HG02759 (cell line): ENCODE measurements around the gene NFKB2.

ENCODE experiments used
- ATAC-seq: cut with Tn5 transposase; IDR thresholded peaks from one replicate; pipeline ENCODE4 v1.9.1; 2021; ENCODE audit warnings: mild to moderate bottlenecking, moderate library complexity; ENCODE audit not compliant: unreplicated experiment

Gene NFKB2

DNA sequence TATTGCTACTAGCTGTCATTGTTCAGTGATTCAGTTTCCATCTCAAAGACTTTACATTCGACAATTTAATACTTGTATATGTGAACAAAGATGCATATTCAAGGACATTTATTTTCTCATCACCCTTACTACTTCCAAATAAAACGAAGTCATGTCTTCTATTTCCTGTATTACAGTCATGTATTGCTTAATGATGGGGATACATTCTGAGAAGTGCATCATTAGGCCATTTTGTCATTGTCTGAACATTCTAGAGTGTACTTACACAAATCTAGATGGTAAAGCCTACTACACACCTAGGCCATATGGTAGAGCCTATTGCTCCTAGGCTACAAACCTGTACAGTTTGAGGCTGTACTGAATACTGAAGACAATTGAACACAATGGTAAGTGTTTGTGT lies 49.3 kb downstream of the NFKB2 start:
- ATAC-seq: no peak

DNA sequence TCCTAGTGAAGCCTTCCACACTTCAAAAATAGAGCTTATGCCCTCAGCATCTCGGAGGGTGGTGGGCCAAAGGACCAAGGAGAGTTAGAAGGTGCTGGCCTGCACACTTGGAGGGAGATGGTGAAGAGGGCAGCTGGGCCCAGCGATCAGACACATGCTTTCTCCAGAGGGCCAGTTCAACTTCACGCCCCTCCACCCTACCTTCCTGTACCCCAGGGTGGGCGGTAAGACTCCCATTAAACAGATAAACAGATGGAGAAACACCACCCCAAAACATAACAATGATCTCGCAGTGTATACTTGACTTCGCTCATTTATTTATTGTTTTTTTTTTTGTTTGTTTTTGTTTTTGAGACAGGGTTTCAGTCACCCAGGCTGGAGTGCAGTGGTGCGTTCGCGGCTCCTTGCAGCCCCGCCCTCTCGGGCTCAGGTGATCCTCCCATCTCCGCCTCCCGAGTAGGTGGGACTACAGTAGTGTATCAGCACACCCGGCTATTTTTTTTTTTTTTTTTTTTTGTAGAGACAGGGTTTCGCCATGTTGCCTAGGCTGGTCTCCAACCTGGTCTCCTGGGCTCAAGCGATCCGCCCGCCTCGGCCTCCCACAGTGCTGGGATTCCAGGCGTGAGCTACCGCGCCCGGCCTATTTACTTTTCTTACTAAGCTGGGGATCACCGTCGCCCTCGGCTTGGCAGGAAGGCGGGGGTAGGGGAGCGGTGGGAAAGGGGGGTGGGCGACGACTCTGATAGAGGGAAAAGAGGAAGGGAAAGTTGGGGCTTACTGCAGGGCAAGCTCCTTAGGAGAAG lies 54.0 kb downstream of the NFKB2 start:
- peak; percentile 56 for ATAC-seq

DNA sequence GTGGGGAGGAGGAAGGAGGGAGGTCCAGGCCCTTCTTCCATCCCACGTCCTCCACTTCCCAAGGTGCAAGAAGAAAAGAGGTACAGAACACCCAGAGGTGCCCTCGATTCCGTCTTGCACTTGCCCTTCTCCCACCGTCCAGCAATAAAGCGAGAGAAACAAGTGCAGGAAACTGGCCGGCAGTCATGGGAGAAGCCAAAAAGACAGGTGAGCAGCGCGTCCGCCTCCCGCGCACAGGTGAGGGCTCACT lies 54.5 kb downstream of the NFKB2 start:
- ATAC-seq: peak; percentile 3

DNA sequence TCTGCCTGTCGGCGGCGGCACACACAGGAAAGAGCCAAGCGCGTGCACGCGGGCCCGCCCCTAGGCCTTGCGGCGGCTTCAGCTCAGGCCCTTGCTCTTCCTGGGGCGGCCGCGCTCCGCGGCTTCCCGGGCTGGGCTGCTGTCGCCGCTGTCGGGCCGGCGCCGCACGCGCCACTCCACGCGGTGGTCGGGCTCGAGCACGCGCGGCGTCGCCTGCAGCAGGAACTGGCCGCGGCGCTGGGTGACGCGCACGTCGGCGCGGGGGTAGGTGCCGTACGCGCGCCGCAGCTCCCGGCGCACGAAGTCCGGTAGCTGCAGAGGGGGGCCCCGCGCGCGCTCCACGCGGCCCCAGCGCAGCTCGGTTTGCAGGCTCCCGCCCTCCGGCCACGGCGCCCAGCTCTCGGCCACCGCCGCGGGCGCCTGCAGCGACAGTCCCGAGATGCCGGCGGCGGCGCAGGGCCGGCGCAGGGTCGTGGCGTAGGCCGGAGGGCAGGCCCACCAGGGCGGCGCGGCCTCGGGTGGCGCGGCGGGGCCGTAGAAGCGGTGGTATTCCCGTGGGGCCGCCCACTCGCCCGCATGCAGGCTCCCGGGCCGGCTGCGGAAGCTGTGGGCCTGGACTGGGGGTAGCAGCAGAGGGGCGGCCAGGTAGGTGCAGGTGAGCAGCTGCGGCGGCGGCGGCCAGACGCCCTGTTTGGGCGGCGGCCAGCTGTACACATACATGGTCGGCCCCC lies 55.0 kb downstream of the NFKB2 start:
- ATAC-seq: peak; percentile 83

DNA sequence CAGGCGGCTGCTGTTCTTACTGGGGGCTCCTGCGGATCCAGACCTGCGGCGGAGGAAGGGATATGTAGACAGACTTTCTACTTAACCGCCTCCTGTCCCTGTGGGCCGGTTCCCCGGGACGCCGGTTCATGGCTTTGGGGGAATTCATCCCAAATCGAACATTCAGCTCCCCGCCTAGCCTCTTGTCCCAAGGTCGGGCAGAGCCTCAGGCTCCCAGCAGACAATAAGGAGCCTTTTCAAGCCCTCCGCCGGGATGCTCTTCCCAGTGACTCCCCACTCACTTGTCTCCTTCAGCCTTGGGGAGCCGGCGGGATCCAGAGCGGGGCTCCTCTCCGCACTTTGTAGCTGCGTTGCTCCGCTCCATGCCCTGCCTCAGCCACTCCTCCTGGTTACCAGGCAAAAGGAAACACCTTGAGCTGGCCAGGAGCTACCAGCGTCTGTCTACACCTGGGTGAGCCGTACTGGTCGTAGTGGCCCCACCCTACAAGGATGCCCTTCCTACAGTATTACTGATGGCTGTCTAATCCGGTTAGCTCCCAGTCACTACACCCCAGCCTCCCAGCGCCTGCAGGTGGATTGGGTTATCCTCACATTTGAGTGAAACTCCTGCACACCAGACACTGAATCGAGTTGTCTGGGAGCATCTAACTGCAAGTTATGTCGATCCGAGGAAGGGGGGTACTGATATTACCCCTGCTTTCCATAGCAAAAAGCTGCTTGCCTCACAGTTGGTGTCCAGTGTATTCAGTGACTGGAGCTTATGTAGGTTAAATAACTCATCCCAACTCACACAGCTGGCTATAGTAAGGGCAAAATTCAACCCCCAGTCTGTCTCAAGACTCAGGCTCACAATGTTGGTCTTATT lies 55.8 kb downstream of the NFKB2 start, which contains the start of gene C10orf95:
C10orf95 (minus strand) TSS at position 439 of the 865 bp plus-strand sequence. CDS start 450 bp downstream, outside the sequence.
- no peak for ATAC-seq
